Breast epithelium (tissue), 4 donors: ENCODE data around the gene PLEKHA5. TPM values are rescaled to one million over a fixed set of nuclear protein-coding genes. Genes with fewer than 3 reads are reported as not detected.

Experiments
- DNase-seq, 2 donors: peaks; one replicate each; pipeline ENCODE4 v3.0.0-alpha.2; 2019; ENCODE audit warnings: low spot score in 2 of 2
- H3K27ac ChIP-seq, 2 donors: fragments of 200-600 bp; sonication (generic) in 1 of 2; one replicate each; pipeline ENCODE4 v1.5.1; 2016 to 2019; ENCODE audit warnings: mild to moderate bottlenecking in 1 of 2
- H3K27me3 ChIP-seq, 2 donors: fragments of 200-600 bp; sonication (generic) in 1 of 2; one replicate each; pipeline versions ENCODE4 v1.5.1 to v1.6.0; 2017 to 2019; ENCODE audit warnings: control low read depth in 1 of 2, mild to moderate bottlenecking in 1 of 2
- H3K36me3 ChIP-seq: fragments of 200-600 bp; one replicate; pipeline ENCODE4 v1.5.1; 2019
- H3K4me1 ChIP-seq, 2 donors: fragments of 200-600 bp; sonication (generic); one replicate each; pipeline ENCODE4 v1.5.1; 2016 to 2019; ENCODE audit warnings: control low read depth in 1 of 2
- H3K4me3 ChIP-seq, 3 donors: fragments of 200-600 bp; sonication (generic); 1 replicate in 2 of 3; 2 replicates in 1 of 3; pipeline ENCODE4 v1.5.1; 2016 to 2019; ENCODE audit warnings: mild to moderate bottlenecking in 3 of 3, moderate library complexity in 2 of 3
- H3K9me3 ChIP-seq, 2 donors: fragments of 200-600 bp; sonication (generic) in 1 of 2; one replicate each; pipeline ENCODE4 v1.5.1; 2016 to 2019; ENCODE audit warnings: control low read depth in 1 of 2
- POLR2A ChIP-seq: fragments of 450-650 bp; IDR thresholded peaks from one replicate; pipeline ENCODE4 v1.6.1; 2016; ENCODE audit warnings: antibody characterized with exemption, mild to moderate bottlenecking, moderate library complexity
- POLR2AphosphoS5 ChIP-seq, 3 donors: sonication (generic); formaldehyde crosslinking; IDR thresholded peaks; one replicate each; pipeline ENCODE4 v1.6.1; 2017; ENCODE audit warnings: antibody characterized with exemption in 3 of 3
- intact Hi-C: fragments of 100-400 bp; cut with DNase I; formaldehyde crosslinking; loops from one replicate; pipeline ENCODE4 v1.15.1; 2023; ENCODE audit warnings: low total_unique reads
- total RNA-seq, 3 donors: library from RNA; depleted of rRNA; stranded (reverse); fragments of >200 nt; gene quantifications; one replicate each; pipeline ENCODE4 v1.1.0, GENCODE V29; 2016
- TF ChIP-seq, protein P1 (sequence below), 3 donors: fragments of 450-650 bp; IDR thresholded peaks; one replicate each; pipeline ENCODE4 v1.5.1; 2016 to 2017; ENCODE audit warnings: antibody characterized with exemption in 3 of 3, mild to moderate bottlenecking in 3 of 3, moderate library complexity in 3 of 3

The PLEKHA5 gene
- total RNA-seq, 3 donors from 2014 or later, result 21.1 to 55.5 (median 49.8) TPM

DNA sequence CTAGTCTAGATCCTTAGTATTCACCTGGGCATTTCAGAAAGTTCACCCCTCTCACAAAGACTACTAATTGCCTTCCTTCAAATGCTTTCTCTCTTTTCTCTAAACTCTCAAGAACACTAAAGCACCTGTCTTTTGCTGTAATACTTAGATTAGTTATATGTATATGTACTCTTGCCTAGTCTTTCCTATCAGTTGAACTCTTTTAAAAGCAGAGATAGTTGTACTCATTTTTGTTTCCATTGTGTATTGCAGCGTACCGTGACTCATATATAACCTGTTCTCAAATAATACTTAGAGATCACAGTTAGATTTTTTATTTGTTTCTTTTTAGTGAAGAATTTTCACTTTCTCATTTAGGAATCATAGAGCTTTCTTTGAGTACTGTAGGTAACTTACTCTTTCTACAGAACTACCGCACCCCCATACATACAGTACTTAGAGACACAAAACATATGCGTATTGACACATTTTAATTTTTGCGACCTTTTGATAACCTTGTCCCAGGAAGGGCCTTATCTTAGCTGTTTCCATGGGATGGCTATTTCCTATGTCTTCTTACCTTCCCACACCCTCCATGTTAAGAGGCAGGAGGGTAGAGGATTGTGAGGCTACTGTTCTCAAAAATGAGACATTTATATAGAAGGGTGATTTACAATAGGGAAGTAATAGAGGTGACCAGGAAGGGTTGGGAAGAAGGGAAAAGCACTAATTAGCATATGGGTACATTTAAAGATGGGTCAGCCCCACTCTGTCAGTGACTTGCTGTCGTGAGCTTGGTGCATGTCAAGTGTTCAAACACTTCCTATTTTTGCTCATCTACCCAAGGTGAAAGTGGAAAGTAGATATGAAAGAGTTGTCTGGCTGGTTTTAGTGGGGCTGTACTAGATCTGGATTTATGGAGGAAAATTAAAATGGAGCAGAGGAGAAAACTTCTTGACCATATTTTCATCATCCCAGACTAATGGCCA is 74.3 kb downstream of the PLEKHA5 start:
- Histone ChIP-seq H3K36me3 (no peaks in the 10 kb centered on the region), H3K27me3 (no peaks in the 10 kb centered on the region), H3K9me3 (no peaks in the 10 kb centered on the region), H3K4me3 (no peak overlapping the region), H3K4me1 (no peaks in the 10 kb centered on the region), H3K27ac (no peak overlapping the region)
- intact Hi-C loops, result no loop called here
- no peak for DNase-seq
- TF ChIP-seq POLR2A, result no peak
- TF ChIP-seq, protein P1, sequence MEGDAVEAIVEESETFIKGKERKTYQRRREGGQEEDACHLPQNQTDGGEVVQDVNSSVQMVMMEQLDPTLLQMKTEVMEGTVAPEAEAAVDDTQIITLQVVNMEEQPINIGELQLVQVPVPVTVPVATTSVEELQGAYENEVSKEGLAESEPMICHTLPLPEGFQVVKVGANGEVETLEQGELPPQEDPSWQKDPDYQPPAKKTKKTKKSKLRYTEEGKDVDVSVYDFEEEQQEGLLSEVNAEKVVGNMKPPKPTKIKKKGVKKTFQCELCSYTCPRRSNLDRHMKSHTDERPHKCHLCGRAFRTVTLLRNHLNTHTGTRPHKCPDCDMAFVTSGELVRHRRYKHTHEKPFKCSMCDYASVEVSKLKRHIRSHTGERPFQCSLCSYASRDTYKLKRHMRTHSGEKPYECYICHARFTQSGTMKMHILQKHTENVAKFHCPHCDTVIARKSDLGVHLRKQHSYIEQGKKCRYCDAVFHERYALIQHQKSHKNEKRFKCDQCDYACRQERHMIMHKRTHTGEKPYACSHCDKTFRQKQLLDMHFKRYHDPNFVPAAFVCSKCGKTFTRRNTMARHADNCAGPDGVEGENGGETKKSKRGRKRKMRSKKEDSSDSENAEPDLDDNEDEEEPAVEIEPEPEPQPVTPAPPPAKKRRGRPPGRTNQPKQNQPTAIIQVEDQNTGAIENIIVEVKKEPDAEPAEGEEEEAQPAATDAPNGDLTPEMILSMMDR (IDR thresholded peaks at IDR 0.05), result no peak
- no peak for TF ChIP-seq POLR2AphosphoS5 (IDR thresholded peaks at IDR 0.05)

DNA sequence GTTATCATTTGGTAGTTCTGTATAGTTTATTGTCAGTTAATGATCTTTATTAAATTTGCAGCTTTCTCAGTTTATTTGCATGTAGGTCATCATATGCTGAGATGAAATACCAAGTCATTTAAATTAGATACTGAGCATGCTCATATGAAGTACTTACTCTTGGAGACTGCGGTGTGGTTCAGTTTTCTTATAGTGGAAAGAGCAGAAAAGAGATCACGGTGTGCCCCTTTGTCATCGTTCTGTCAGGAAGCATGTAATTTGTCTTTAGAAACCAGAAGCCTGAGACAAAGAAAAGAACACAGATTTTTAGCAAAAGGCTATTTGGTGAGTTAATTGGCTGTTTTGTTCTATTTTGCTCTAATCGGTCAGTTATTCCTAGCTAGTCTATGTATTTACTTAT is 75.6 kb downstream of the PLEKHA5 start:
- TF ChIP-seq POLR2A (no peak), POLR2AphosphoS5 (IDR thresholded peaks at IDR 0.05) (no peak)
- TF ChIP-seq, protein P1 (IDR thresholded peaks at IDR 0.05), result no peak
- no peaks in the 10 kb centered on the region for H3K27me3 ChIP-seq
- intact Hi-C loops, result no loop called here
- H3K9me3 ChIP-seq, result no peaks in the 10 kb centered on the region
- no peaks in the 10 kb centered on the region for H3K36me3 ChIP-seq
- no peaks in the 10 kb centered on the region for H3K4me1 ChIP-seq
- no peak overlapping the region for H3K4me3 ChIP-seq
- DNase-seq, result no peak
- H3K27ac ChIP-seq, result no peak overlapping the region

DNA sequence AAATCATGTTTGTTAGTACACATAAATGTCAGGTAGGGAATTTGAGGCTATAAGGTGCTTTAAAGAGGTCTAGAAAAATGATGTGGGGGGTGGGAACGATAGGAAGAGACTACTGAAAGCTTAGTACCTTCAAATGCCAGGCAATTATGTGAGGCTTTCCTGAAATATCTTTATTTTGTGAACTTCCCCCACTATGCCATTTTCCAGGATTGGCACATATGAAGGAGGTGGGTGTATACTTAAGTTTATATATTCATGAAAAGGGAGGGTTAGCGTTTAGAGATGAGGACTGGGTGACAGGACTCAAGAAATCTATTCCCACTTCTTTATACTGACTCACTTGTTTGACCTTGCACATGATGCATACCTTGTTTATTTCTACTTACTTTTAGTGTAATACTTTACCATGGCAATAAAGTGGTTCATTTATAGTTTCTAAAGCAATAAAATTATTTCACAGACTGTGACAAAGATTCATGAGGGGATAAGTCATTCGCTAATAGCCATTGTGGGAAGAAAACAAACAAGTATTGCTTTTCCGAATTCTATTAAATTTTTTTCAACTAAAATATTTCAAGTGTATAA is 77.1 kb downstream of the PLEKHA5 start:
- no peaks in the 10 kb centered on the region for H3K27me3 ChIP-seq
- TF ChIP-seq POLR2A (no peak), POLR2AphosphoS5 (IDR thresholded peaks at IDR 0.05) (no peak)
- TF ChIP-seq, protein P1 (IDR thresholded peaks at IDR 0.05), result no peak
- no peaks in the 10 kb centered on the region for H3K4me1 ChIP-seq
- DNase-seq, result no peak
- no peaks in the 10 kb centered on the region for H3K36me3 ChIP-seq
- intact Hi-C loops, result no loop called here
- no peak overlapping the region for H3K4me3 ChIP-seq
- H3K9me3 ChIP-seq, result no peaks in the 10 kb centered on the region
- no peak overlapping the region for H3K27ac ChIP-seq

DNA sequence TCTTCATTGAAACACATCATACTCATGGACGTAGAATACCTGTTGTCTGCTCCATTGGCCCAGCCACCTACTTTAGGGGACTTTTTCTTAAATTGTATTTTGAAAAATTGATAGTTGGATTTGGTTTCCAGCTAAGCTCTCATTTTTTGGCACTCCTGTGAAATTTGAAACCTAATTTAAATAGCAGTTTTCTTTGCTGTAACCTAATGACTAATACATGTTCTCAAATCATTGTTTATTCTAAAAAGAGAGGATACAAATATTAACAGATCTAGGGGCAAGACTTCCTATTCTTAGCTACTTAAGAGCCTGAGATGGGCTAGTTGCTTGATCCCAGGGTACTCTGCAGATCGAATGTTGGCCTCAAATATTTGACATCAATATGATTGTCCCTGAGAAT is 78.9 kb downstream of the PLEKHA5 start:
- Histone ChIP-seq H3K9me3 (no peaks in the 10 kb centered on the region), H3K27me3 (no peaks in the 10 kb centered on the region), H3K4me3 (no peak overlapping the region), H3K4me1 (no peaks in the 10 kb centered on the region), H3K36me3 (no peaks in the 10 kb centered on the region), H3K27ac (no peak overlapping the region)
- intact Hi-C loops, result no loop called here
- no peak for TF ChIP-seq POLR2AphosphoS5 (IDR thresholded peaks at IDR 0.05)
- TF ChIP-seq POLR2A, result no peak
- TF ChIP-seq, protein P1 (IDR thresholded peaks at IDR 0.05), result no peak
- no peak for DNase-seq

DNA sequence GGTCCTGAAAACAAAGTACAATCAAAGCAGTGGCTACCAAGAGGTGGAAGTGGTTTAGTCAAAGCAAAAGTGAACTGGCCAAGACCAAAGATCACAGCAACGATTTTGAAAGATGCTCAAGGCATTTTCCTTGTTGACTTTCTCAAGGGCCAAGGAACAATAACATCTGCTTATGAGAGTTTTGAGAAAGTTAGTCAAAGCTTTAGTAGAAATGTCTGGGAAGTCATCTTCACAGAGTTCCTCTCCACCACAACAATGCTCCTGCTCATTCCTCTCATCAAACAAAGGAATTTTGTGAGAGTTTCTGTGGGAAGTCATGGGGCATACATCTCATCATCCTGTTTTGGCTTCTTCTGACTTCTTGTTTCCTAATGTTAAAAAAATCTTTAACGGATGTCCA is 80.1 kb downstream of the PLEKHA5 start:
- no peak for DNase-seq
- Histone ChIP-seq H3K36me3 (no peaks in the 10 kb centered on the region), H3K4me1 (no peaks in the 10 kb centered on the region), H3K4me3 (no peak overlapping the region), H3K27me3 (no peaks in the 10 kb centered on the region), H3K9me3 (no peaks in the 10 kb centered on the region), H3K27ac (no peak overlapping the region)
- intact Hi-C loops, result no loop called here
- TF ChIP-seq POLR2A, result no peak
- TF ChIP-seq POLR2AphosphoS5 (IDR thresholded peaks at IDR 0.05), result no peak
- TF ChIP-seq, protein P1 (IDR thresholded peaks at IDR 0.05), result no peak
